ENCODE measurements around the gene CSMD2.
A peak's percentile ranks its signal among the peaks of the same experiment; 100 is the strongest.

Gene CSMD2

GRCh38 chr1:33927721-33928120, 237.3 kb downstream of the CSMD2 start:
- no peak for TF ChIP-seq CTCF (conservative IDR thresholded peaks at IDR 0.05; ENCODE audit: low read length)
- no peak for DNase-seq (ENCODE audit: low read depth)
- H3K4me3 ChIP-seq (ENCODE audit: low read length) = no peak overlapping the region

- no peak for TF ChIP-seq CTCF (conservative IDR thresholded peaks at IDR 0.05; ENCODE audit: low read length)
- H3K4me3 ChIP-seq (ENCODE audit: low read length) = no peak overlapping the region
- DNase-seq (ENCODE audit: low read depth) = no peak
Observed at GRCh38 chr1:33925586-33925985, 239.4 kb downstream of the CSMD2 start.

DNA sequence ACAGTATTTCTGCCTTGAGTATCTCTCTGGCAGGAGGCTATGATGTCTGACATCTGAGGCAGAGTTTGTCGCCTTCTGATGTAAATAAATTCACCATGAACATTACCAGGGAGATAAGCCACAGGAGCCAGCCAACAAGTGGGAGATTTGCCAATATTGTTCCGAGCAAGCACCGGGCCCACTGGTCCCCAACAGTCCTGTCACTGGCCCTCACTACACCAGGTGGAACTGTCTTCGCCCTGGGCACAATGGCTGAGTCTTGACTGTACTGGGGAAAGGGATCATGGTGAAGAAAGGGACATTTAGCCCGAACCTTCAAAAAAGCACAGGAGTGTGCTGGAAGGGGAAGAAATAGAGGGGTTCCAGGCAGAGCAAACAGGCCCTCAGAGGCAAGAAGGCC, 243.7 kb downstream of the CSMD2 start:
- H3K4me3 ChIP-seq (ENCODE audit: low read length) = no peak overlapping the region
- DNase-seq (ENCODE audit: low read depth) = no peak
- no peak for TF ChIP-seq CTCF (conservative IDR thresholded peaks at IDR 0.05; ENCODE audit: low read length)

DNA sequence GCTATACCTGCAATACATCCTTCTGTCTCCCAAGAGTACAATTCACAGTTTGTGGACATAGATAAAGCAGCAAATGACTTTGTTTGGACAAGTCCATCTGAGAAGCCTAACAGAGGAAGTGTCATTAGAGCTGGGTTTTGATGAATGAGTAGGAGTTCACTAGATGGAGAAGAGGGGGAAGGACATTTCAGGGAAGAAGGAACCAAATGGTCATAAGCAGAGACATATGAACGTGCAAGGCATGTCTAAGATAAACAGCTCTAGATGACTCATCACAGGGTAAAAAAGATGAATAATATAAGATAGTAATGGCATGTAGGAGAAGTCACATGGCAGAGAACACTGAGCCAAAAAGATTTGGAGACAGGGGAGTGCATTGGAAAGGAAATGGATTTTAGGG, 246.7 kb downstream of the CSMD2 start:
- no peak for TF ChIP-seq CTCF (conservative IDR thresholded peaks at IDR 0.05; ENCODE audit: low read length)
- peak; percentile 42 for DNase-seq (ENCODE audit: low read depth)
- H3K4me3 ChIP-seq (ENCODE audit: low read length) = no peak overlapping the region

GRCh38 chr1:33916786-33917185, 248.2 kb downstream of the CSMD2 start:
- no peak overlapping the region for H3K4me3 ChIP-seq (ENCODE audit: low read length)
- DNase-seq (ENCODE audit: low read depth) = no peak
- TF ChIP-seq CTCF (conservative IDR thresholded peaks at IDR 0.05; ENCODE audit: low read length) = no peak

DNA sequence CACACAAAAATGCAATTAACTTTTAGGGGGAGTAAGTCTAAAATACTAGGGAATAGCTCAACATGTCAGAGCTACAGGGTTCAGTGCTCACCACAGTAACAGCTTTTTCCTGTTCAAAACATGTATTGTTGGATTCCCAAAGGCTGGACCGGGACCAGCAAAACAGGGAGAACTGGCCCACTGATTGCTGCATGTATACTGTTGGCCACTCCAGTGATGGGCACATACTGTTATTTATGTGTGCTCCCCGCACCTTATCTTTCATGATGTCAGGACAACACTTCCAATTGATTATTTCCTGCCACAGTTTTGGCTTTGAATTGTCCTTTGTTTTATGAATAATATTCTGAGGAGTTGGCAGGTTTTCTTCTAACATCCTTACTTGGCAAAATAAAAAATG, 250.5 kb downstream of the CSMD2 start:
- no peak overlapping the region for H3K4me3 ChIP-seq (ENCODE audit: low read length)
- no peak for TF ChIP-seq CTCF (conservative IDR thresholded peaks at IDR 0.05; ENCODE audit: low read length)
- DNase-seq (ENCODE audit: low read depth) = no peak

- no peak for DNase-seq (ENCODE audit: low read depth)
- no peak for TF ChIP-seq CTCF (conservative IDR thresholded peaks at IDR 0.05; ENCODE audit: low read length)
- H3K4me3 ChIP-seq (ENCODE audit: low read length) = no peak overlapping the region
Observed at GRCh38 chr1:33908324-33908956, 256.6 kb downstream of the CSMD2 start.

All from AG10803 (cell line).